Measurements from ENCODE around the gene SHBG.

DNA sequence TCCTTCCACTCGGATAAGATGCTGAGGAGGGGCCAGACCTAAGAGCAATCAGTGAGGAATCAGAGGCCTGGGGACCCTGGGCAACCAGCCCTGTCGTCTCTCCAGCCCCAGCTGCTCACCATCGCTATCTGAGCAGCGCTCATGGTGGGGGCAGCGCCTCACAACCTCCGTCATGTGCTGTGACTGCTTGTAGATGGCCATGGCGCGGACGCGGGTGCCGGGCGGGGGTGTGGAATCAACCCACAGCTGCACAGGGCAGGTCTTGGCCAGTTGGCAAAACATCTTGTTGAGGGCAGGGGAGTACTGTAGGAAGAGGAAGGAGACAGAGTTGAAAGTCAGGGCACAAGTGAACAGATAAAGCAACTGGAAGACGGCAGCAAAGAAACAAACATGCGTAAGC lies 45.0 kb downstream of the SHBG start:
- TF ChIP-seq, protein P1, sequence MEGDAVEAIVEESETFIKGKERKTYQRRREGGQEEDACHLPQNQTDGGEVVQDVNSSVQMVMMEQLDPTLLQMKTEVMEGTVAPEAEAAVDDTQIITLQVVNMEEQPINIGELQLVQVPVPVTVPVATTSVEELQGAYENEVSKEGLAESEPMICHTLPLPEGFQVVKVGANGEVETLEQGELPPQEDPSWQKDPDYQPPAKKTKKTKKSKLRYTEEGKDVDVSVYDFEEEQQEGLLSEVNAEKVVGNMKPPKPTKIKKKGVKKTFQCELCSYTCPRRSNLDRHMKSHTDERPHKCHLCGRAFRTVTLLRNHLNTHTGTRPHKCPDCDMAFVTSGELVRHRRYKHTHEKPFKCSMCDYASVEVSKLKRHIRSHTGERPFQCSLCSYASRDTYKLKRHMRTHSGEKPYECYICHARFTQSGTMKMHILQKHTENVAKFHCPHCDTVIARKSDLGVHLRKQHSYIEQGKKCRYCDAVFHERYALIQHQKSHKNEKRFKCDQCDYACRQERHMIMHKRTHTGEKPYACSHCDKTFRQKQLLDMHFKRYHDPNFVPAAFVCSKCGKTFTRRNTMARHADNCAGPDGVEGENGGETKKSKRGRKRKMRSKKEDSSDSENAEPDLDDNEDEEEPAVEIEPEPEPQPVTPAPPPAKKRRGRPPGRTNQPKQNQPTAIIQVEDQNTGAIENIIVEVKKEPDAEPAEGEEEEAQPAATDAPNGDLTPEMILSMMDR (conservative IDR thresholded peaks at IDR 0.05; ENCODE audit: low read depth, low read length) = no peak
- TF ChIP-seq RCOR1 (IDR thresholded peaks at IDR 0.05; ENCODE audit: insufficient replicate concordance, low read length) = no peak
- no peak for TF ChIP-seq BHLHE40 (IDR thresholded peaks at IDR 0.05; ENCODE audit: low read depth, low read length)
